Activated CD4-positive, alpha-beta T cell treated with anti-CD3 and anti-CD28 coated beads, Interleukin-2, amount 50 U/mL, for 16 hours (primary cell): ENCODE results near the gene LRRC47.

Source experiments
- DNase-seq: peaks from one replicate; pipeline ENCODE4 v3.0.0-alpha.2; 2020

The LRRC47 gene

GRCh38 chr1:3796215-3797061, at the start of gene LRRC47:
Gene LRRC47 (minus strand): TSS chr1:3796498. CDS start chr1:3796476, 22 bp downstream.
- DNase-seq = peak; percentile 96

- no peak for DNase-seq
Measured at GRCh38 chr1:3842912-3843311, 46.6 kb upstream of the LRRC47 start.

GRCh38 chr1:3841491-3841890, 45.2 kb upstream of the LRRC47 start:
- no peak for DNase-seq

- DNase-seq = no peak
Measured at GRCh38 chr1:3838788-3839187, 42.5 kb upstream of the LRRC47 start.

- no peak for DNase-seq
Measured at GRCh38 chr1:3837685-3838084, 41.4 kb upstream of the LRRC47 start.

- DNase-seq = no peak
Measured at GRCh38 chr1:3837200-3837599, 40.9 kb upstream of the LRRC47 start.

GRCh38 chr1:3836421-3836820, 40.1 kb upstream of the LRRC47 start:
- no peak for DNase-seq

GRCh38 chr1:3834701-3835100, 38.4 kb upstream of the LRRC47 start:
- no peak for DNase-seq

DNA sequence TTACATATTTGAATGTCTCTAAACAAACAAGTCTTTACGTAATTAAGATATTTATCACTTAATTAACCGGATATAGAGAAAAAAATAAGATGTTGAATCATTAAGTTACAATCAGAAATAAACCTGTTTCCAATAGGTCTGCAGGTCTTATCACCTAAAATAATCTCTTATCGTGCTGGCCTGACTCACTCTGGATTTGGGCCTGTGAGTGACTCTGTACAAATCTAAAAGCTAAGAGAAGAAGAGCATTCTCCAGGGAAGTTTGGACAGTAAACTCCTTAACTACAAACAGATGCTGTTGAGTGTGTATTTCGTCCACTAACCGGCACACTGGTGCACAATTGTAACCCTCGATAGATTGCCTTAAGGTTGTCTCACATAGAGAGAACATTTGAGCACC, 35.4 kb upstream of the LRRC47 start:
- no peak for DNase-seq

DNA sequence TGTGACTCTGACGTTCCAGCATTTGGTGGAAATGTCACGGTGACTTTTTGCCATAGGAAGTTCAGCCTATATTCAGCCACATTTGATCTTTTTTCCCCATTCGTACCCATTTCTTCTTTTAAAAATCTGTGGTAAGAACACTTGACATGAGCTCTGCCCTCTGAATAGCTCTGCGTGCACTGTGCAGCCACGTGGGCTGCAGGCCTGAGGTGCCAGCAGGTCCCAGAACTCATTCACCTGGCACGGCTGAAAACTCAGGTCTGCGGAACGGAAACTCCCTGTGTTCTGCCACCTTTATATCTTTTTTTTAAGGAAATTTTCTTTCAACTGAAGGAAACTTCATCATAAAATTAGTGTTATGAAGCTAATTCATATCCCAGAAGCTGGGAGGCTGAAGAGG, 32.1 kb upstream of the LRRC47 start:
- DNase-seq = no peak

- DNase-seq = no peak
Measured at GRCh38 chr1:3827813-3828307, 31.6 kb upstream of the LRRC47 start.

GRCh38 chr1:3825356-3825755, 29.1 kb upstream of the LRRC47 start:
- no peak for DNase-seq

DNA sequence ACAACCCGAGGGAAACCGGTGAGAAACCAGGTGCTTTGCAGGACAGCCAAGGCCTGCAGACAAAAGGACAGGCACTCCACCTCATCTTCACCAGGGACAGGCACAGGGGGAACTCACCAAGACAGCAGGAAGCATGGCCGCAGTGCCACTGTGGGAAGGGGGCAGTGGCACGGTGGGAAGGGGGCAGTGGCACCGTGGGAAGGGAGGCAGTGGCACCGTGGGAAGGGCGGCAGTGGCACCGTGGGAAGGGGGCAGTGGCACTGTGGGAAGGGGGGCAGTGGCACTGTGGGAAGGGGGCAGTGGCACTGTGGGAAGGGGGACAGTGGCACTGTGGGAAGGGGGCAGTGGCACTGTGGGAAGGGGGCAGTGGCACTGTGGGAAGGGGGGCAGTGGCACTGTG, 28.4 kb upstream of the LRRC47 start:
- DNase-seq = no peak

GRCh38 chr1:3822421-3822820, 26.1 kb upstream of the LRRC47 start:
- no peak for DNase-seq

DNA sequence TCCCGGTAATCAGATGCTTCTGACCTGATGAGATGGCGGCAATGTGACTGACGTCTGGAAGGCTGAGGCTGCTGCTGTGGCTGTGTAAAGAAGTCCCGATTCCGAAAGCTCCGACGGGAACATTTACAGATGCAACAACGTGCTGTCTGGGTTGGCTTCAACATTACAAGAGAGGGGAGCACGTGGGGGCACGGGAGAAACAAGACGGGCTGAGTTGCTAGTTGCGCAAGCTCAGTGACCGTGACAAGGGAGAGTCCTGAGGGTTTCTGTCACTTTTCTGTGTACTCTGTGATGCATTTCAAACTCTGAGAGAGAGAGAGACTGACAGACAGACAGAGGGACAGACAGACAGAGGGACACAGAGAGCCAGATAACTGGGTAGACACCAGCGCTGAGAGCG, 25.6 kb upstream of the LRRC47 start:
- no peak for DNase-seq

- DNase-seq = no peak
Measured at GRCh38 chr1:3821447-3821846, 25.1 kb upstream of the LRRC47 start.

- no peak for DNase-seq
Measured at GRCh38 chr1:3821004-3821403, 24.7 kb upstream of the LRRC47 start.

- DNase-seq = no peak
Measured at GRCh38 chr1:3820316-3820715, 24.0 kb upstream of the LRRC47 start.

GRCh38 chr1:3819771-3820200, 23.5 kb upstream of the LRRC47 start:
- DNase-seq = no peak

GRCh38 chr1:3817821-3818597, 21.7 kb upstream of the LRRC47 start:
- DNase-seq = no peak

DNA sequence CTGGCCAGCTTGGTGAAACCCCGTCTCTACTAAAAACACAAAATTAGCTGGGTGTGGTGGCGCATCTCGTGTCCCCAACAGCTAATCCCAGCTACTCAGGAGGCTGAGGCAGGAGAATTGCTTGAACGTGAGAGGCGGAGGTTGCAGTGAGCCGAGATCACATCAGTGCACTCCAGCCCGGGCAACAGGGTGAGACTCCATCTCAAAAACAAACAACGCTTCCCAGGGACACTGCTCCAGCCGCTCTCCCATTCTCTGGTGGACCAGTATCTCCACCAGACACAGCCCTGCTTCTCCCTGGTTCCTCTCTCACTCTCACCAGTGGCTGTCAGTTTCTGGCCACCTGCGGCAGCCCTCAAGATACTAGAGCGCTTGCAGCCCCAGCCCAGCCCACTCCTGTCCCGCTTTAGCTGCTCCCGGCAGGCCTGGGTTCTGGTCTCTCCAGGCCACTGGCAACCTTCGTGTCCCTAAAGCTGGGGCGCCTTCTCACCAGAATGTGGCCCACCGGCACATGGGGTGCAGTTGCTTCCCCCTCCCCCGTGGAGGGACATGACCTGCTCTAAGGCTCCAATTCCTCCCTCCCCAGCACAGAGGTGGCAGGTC, 20.9 kb upstream of the LRRC47 start:
- no peak for DNase-seq

GRCh38 chr1:3816331-3817137, 20.2 kb upstream of the LRRC47 start:
- DNase-seq = no peak
